Vagina (tissue), 2 donors: ENCODE results near the gene ACVR1.

ENCODE experiments used
- POLR2A ChIP-seq, 2 donors: fragments of 450-650 bp; IDR thresholded peaks; one replicate each; pipeline ENCODE4 v1.6.1; 2017; ENCODE audit warnings: antibody characterized with exemption in 2 of 2, mild to moderate bottlenecking in 2 of 2, moderate library complexity in 2 of 2
- POLR2AphosphoS5 ChIP-seq, 2 donors: sonication (generic); formaldehyde crosslinking; IDR thresholded peaks; one replicate each; pipeline ENCODE4 v1.9.0; 2017; ENCODE audit warnings: antibody characterized with exemption in 2 of 2, mild to moderate bottlenecking in 2 of 2, low read depth in 1 of 2; ENCODE audit not compliant: insufficient read depth in 1 of 2
- TF ChIP-seq, protein P1 (sequence below), 3 experiments: fragments of 450-650 bp in 2 of 3; fragments of 200-600 bp in 1 of 3; sonication (generic) in 1 of 3; IDR thresholded peaks; one replicate each; pipeline ENCODE4 v1.5.1; 2017 to 2019; ENCODE audit warnings: antibody characterized with exemption in 3 of 3, mild to moderate bottlenecking in 2 of 3, moderate library complexity in 2 of 3

DNA sequence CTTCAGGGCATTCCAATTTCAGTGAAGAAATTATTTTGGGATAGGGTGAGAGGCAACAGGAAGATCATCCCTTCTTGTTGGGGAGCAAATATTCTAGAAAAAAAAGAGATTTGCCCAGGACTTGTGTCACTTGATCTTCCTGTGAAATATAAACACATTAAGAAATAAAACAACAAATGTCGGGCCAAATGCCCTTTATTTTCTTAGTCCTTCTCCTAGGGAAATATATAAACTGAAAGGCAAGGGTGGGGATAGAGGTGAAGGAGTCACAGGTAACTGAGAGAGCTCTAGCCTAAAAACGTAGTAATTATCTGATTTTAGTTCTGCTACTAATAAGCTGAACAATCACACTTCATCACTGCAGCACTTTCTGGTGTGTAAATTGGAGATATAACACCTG is 142.9 kb downstream of the ACVR1 start:
- no peak for TF ChIP-seq POLR2AphosphoS5 (IDR thresholded peaks at IDR 0.05; ENCODE audit: insufficient read depth in 1 of 2, low read depth in 1 of 2)
- TF ChIP-seq, protein P1, sequence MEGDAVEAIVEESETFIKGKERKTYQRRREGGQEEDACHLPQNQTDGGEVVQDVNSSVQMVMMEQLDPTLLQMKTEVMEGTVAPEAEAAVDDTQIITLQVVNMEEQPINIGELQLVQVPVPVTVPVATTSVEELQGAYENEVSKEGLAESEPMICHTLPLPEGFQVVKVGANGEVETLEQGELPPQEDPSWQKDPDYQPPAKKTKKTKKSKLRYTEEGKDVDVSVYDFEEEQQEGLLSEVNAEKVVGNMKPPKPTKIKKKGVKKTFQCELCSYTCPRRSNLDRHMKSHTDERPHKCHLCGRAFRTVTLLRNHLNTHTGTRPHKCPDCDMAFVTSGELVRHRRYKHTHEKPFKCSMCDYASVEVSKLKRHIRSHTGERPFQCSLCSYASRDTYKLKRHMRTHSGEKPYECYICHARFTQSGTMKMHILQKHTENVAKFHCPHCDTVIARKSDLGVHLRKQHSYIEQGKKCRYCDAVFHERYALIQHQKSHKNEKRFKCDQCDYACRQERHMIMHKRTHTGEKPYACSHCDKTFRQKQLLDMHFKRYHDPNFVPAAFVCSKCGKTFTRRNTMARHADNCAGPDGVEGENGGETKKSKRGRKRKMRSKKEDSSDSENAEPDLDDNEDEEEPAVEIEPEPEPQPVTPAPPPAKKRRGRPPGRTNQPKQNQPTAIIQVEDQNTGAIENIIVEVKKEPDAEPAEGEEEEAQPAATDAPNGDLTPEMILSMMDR (IDR thresholded peaks at IDR 0.05): no peak
- no peak for TF ChIP-seq POLR2A (IDR thresholded peaks at IDR 0.05)
